Measurements from ENCODE around the gene TRIO.

TRIO gene

DNA sequence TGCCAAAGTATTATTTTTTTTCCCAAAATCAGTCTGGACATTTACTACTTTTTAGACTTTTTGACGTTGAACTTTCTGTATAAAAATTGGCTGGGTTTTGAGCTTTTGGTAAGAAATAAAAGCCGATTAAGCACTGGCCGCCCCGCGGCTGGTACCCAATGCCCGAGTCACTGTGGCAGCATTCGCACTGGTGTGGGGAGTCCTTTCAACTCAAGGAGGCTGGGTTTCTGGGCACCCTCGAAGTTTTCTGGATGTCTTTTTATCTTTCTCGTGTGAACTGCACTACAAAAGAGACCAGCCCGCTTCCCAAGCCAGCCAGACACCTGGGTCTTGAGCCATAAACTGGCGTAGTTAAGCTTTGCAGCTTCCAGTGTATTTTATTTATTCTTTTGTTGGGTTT lies 366.4 kb downstream of the TRIO start:
- no peak for DNase-seq (ENCODE audit: low spot score)
- CTCF ChIA-PET: interaction anchor here (0.5 kb wide), 1 partner anchor 21 kb away, joined by 3 read pairs; no protein-coding TSS in a partner anchor
- POLR2A ChIA-PET (ENCODE audit: low non-redundant PET): no interaction called here
- no peak overlapping the region for H3K27ac ChIP-seq
- TF ChIP-seq, protein P1, sequence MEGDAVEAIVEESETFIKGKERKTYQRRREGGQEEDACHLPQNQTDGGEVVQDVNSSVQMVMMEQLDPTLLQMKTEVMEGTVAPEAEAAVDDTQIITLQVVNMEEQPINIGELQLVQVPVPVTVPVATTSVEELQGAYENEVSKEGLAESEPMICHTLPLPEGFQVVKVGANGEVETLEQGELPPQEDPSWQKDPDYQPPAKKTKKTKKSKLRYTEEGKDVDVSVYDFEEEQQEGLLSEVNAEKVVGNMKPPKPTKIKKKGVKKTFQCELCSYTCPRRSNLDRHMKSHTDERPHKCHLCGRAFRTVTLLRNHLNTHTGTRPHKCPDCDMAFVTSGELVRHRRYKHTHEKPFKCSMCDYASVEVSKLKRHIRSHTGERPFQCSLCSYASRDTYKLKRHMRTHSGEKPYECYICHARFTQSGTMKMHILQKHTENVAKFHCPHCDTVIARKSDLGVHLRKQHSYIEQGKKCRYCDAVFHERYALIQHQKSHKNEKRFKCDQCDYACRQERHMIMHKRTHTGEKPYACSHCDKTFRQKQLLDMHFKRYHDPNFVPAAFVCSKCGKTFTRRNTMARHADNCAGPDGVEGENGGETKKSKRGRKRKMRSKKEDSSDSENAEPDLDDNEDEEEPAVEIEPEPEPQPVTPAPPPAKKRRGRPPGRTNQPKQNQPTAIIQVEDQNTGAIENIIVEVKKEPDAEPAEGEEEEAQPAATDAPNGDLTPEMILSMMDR (conservative IDR thresholded peaks at IDR 0.05; ENCODE audit: low read depth): no peak

DNA sequence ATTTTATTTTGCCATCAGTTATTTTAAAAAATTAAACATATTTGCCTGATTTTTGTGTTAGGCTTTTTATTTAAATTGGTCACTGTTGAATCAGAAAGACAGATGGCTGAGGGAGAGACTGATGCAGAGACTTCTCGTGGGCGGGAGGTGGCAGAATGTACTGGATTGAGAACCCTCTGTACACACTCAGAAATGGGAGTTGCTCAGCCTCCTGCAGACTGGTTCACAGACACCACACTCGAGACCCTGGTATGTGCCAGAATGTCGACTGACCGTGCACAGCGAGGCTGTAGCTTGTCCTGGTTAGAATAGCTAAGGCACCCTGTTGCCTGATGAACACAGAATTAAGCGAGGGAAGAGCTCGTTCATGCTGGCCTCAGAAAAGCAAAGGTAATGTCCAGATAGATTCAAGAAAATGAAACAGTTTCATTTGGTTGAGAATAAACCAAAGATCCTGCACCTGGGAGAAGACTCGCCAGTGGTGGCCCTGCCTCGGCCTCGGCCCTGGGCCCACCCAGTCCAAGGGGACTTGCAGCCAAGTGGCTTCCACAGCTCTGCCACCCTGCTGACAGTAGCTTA lies 367.1 kb downstream of the TRIO start:
- TF ChIP-seq, protein P1 (conservative IDR thresholded peaks at IDR 0.05; ENCODE audit: low read depth): no peak
- H3K27ac ChIP-seq: no peak overlapping the region
- ChIA-PET POLR2A (ENCODE audit: low non-redundant PET) (no interaction called here), CTCF (interaction anchor here (0.5 to 1.0 kb wide), 2 partner anchors 20 to 138 kb away, joined by 3 read pairs; no protein-coding TSS in a partner anchor)
- no peak for DNase-seq (ENCODE audit: low spot score)

GRCh38 chr5:14510880-14511279 lies 367.7 kb downstream of the TRIO start:
- ChIA-PET CTCF (interaction anchor here (0.8 to 1.0 kb wide), 2 partner anchors 138 to 534 kb away, joined by 3 read pairs; no protein-coding TSS in a partner anchor), POLR2A (ENCODE audit: low non-redundant PET) (no interaction called here)
- TF ChIP-seq, protein P1 (conservative IDR thresholded peaks at IDR 0.05; ENCODE audit: low read depth): no peak
- H3K27ac ChIP-seq: no peak overlapping the region
- DNase-seq (ENCODE audit: low spot score): no peak

GRCh38 chr5:14512574-14512973 lies 369.4 kb downstream of the TRIO start:
- no peak overlapping the region for H3K27ac ChIP-seq
- DNase-seq (ENCODE audit: low spot score): no peak
- CTCF ChIA-PET: no interaction called here
- TF ChIP-seq, protein P1 (conservative IDR thresholded peaks at IDR 0.05; ENCODE audit: low read depth): no peak
- POLR2A ChIA-PET (ENCODE audit: low non-redundant PET): no interaction called here

GRCh38 chr5:14513266-14513665 lies 370.1 kb downstream of the TRIO start:
- POLR2A ChIA-PET (ENCODE audit: low non-redundant PET): no interaction called here
- TF ChIP-seq, protein P1 (conservative IDR thresholded peaks at IDR 0.05; ENCODE audit: low read depth): no peak
- CTCF ChIA-PET: interaction anchor here (0.6 kb wide), 1 partner anchor 72 kb away, joined by 3 read pairs; no protein-coding TSS in a partner anchor

GRCh38 chr5:14516901-14517300 lies 373.8 kb downstream of the TRIO start:
- H3K27ac ChIP-seq: no peak overlapping the region
- TF ChIP-seq, protein P1 (conservative IDR thresholded peaks at IDR 0.05; ENCODE audit: low read depth): no peak
- no peak for DNase-seq (ENCODE audit: low spot score)
- CTCF ChIA-PET: no interaction called here
- POLR2A ChIA-PET (ENCODE audit: low non-redundant PET): no interaction called here

More at GRCh38 chr5:14513266-14513665, 370.1 kb downstream of the TRIO start:
- no peak for DNase-seq (ENCODE audit: low spot score)
- no peak overlapping the region for H3K27ac ChIP-seq

All from RWPE1 (cell line).